Measurements from ENCODE around the gene BAZ2A.

- TF ChIP-seq CTCF (IDR thresholded peaks at IDR 0.05) (no peak), POLR2A (IDR thresholded peaks at IDR 0.05) (no peak)
Observed at GRCh38 chr12:56601503-56601902, 28.6 kb downstream of the BAZ2A start.
